ENCODE measurements around the gene NOS1AP.
A peak's percentile ranks its signal among the peaks of the same experiment; 100 is the strongest.
"Not testable (repeated sequence)": the region's sequence is repeated elsewhere in the genome, so short reads cannot be mapped to it uniquely, and the experiment has no call there.

Gene NOS1AP

DNA sequence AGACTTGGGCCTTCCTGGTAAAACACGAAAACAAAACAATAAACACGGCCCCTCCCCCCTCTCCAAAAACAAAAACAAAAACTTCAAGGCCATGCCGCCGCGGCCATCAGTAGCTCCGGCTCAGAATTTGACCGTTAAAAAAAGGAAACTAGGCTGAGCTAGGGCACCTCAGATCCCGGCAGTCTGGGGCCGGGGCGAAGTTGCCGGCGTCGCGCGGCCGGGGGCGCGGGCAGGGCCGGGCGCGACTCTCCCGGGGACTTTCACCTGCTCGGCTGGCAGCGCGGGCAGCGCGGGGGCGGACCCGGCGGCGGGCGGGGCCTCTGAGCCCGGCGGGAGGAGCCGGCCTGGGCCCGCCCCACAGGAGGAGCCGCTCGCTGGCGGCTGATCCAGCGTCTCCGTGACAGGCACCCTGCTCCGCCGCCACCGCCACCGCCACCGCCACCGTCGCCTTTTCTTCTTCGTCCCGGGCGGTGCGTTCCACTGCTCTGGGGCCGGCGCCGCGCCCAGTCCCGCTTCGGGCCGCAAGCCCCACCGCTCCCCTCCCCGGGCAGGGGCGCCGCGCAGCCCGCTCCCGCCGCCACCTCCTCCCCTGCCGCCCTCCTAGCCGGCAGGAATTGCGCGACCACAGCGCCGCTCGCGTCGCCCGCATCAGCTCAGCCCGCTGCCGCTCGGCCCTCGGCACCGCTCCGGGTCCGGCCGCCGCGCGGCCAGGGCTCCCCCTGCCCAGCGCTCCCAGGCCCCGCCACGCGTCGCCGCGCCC is at the start of gene NOS1AP:
TSS of gene NOS1AP (plus strand) at position 358 of the 760 bp plus-strand sequence. CDS start 487 bp downstream, outside the sequence.
- peak; percentile 24 to 79 for DNase-seq

DNA sequence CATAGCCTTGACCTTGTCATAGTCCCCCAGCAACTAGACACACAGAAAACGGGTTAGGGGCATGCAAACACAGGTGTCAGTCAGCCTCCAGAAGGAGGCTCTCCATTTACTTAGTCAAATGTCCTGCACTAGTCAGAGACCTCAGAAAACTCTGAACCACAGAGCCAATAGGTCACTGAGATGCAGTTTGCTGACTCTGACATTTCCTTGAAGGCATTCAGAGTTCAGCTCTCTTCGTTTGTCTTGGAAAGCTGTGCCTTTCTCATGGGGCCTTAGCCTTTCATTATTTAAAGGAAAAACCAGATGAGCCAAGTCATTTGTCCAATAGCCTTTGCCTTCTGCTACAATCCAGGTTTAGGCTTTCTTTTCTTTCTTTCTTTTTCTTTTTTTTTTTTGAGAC is 49.3 kb upstream of the NOS1AP start:
- DNase-seq: no peak

DNA sequence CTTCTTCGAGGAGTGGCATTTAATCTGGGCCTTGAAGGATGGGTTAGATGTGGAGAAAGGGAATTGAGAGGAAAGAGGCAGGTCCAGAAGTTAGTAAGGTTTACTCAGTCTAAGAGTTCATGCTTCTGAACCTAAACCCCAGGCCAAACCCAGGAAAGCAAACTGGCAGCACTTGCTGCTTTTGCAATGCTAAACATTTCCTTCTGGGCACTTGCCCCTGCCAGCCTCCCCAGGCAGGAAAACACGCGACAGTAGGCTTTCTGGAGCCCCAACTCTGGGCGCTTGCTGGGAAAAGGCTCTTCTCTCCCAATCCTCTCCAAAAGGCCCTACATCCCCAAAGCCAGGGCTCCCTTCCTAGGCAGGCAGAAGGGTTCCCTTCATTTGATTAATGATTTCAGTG is 48.4 kb upstream of the NOS1AP start:
- DNase-seq: no peak

DNA sequence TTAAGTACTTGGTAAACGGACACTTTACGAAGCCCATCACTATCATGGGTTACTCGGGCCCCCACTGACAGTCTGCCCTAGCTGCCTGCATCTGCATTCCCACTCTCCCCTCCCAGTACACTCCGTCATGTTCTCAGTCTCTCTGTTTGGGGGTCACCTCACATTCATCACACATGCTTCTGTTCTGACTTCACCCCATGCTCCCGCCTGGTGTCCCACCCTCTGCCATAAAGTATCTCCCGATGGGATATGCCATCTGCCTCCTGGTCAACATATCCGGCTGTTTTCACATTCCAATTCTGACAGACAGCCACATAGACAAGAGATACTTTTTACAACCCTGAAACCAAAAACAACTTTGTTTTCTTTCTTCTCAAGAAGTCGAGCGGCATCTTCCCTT is 46.9 kb upstream of the NOS1AP start:
- DNase-seq: no peak

DNA sequence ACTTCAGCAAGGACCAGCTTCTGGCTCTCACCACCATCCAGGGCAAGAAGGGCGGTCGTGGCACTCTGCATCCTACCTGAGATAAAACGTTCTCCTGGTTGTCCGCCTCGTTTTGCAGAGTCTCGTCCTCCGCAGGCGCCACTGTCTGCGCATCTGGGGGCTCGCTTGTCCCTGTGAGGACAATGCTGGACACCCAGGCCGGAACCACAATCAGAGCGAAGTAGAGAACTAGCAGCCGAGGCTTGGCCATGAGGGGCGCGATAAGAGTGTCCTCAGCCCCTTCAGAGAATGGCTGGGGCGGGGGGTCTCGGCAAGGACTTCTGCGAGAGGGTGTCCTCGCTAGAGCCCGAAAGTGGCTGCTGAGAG is 46.3 kb upstream of the NOS1AP start:
- DNase-seq: no peak

DNA sequence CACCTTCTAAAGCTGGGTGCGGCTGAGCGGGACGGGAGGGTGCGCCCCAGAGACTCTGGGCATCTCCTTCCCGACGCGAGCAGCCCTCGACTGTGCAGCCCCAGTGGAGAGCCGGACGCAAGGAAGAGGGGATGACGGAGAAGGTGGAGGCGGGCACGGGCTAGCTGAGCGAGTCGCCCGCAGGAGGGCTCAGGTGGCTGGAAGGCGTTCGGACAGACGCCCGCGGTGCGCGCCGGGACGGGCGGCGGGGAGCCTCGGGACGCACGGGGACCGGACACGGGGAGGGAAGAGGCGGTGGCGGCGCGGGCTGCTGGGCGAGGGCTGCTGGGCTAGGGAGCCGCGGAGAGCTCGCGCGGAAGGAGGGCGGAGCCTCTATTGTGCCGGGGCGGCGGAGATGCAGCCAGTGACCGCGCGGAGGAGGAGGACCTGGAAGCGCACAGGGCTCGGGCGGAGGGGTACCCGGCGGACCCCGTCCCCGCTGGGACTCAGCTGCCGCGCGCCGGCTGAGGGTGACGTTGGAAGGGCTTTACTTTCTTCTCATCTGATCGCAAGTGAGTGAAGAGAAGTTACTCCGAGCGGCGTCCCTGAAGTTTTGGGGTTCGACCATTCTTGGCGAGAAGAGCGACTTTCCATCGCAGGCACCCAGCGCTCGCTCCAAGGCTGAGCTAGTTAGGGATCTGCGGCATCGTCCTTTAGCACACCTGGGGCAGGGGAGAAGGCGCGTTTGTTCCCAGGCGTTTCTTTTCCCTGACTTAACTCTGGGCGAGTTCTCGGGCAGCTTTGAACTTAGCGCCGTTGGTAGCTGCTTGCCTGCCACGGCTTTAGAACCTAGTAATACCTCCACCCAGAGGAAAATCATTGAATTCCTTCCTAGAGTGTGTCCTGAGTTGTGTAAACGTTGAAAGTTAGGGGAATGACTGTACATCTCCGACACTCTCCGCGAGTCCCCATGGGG is 45.7 kb upstream of the NOS1AP start, which contains the start of gene OLFML2B:
TSS of gene OLFML2B (minus strand) at position 323 of the 955 bp plus-strand sequence. CDS start 439 bp downstream, outside the sequence.
- DNase-seq: peak; percentile 4 to 21

DNA sequence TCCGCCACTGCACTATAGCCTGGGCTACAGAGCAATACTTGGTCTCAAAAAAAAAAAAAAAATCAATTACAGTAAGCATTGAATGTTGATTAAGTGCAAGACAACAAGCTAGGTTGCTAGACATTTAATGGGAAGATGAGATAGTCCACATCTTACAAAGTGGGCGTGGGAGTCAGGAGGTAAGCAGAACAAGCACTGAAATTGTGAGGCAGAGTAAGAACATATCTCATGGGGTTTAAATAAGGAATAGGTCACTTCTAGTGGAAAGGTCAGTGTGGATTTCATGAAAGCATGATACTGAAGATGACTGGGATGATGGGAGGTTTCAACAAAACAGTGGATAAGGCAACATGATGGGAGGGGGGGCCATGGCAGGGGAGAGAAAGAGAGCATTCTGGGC is 44.0 kb upstream of the NOS1AP start:
- DNase-seq: no peak

DNA sequence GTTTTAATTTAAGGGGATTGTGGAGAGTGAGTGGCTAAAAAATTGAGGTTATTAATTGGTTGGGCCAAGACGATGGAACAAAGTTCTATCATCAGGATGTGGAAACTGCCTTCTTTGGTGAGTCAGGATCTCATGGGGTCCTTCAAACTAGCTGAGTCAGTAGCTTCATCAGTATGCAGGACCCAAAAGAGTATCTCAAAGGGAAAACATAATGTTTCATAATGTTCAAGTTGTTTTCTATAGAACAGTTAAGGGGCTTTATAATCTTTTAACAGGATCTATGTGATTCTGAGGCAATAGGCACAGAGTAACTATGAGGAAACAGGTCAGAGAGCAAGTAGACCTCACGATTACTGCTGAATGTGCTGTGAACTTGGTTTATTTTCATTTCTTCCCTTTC is 42.6 kb upstream of the NOS1AP start:
- no peak for DNase-seq

DNA sequence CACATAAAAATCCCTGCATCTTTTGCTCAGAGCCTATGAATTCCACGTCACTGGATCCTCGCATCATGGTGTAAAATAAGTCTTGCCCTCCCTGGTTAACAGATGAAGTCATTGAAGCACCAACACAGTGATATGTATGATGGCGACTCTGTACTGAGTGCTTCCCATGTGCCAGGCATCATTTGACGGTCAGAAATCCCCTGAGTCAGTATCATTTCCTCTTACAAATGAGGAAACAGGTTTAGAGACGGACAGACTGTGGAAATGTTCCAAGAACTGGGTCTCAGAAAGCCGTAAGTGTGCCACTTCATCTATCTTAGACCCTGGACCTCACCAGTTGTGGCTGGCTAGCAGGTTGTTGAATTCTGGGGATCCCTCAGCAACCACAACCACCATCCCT is 40.8 kb upstream of the NOS1AP start:
- no peak for DNase-seq

DNA sequence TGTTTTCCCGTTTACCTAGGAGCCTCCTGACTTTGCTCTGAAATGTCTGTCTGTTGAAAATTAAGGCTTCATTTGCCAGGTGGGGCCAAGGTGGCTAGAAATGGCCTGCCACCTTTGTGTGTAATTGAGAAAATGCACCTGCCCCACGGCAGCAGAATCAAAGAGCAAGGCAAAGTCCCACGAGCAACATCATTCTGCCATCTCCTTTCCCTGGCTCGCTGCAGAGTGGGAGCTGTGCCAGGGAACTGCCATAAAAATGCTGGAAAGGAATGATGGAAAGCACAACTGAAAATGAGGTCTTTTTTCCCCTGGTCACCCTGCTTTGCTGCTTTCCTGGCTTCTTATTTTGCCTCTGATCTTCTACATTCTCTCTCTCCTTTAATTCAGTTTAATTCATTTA is 40.3 kb upstream of the NOS1AP start:
- peak; percentile 56 to 61 for DNase-seq

DNA sequence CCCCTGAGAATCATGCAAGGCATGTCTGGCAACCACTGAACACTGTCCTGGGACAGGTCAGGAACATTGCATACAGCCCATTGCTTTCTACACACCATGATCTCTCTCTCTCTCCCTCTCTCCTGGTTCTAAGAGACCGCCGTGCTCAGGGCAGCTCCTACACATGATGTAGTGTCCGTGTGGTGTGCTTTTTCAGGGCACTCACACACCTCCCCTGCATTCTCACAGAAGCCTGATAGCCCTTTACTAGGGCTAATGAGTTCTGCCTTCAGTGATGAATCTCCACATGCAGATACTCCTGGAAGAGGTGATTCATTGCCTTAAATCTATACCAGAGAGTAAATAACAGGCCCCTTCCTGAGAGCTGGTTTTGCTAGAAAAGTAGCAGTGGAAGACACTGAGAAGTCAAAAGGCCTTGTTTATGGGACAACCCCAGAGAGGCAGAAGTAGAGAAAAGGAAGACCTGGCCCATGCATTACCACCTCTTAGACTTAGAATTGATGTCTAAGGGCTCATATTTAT is 38.7 kb upstream of the NOS1AP start:
- no peak for DNase-seq

DNA sequence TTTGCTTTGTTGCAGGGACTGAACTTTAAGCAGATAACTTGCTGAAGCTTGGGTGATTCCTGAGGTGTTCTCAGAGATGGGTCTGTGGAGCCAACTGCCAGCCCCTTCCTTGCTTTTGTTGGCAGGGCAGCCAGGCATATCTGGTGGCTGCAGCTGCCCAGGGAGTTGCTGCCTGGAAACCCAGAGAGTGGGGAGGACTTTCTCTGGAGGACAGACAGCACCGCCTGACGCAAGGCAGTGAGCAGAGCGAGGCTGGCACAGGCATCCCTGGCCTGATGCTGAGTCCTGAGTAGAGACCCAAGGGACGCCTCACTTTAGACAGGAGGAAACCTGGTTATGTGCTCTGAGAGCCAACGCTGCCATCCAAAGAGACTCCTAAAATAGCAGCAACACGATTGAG is 36.1 kb upstream of the NOS1AP start:
- peak; percentile 33 to 75 for DNase-seq

DNA sequence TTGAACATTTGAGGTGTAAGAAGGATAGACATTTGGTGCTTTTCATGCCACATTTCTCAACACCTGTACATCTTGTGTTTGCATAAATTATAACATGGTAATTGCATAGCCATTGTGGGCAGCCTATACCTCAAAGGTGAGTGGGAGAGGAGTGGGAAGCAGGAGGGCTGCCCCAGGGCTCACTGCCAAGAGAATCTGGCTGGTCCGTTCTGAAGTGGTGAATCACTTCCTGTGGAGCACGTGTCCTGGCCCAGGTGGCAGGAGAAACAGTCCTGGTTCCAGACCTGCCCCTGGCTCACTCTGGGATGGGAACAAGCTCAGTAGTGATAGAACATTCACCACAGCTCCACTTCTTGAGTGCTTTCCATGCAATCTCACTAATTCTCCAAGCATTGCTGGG is 34.2 kb upstream of the NOS1AP start:
- DNase-seq: peak in 1 of 2 experiments; percentile 23

DNA sequence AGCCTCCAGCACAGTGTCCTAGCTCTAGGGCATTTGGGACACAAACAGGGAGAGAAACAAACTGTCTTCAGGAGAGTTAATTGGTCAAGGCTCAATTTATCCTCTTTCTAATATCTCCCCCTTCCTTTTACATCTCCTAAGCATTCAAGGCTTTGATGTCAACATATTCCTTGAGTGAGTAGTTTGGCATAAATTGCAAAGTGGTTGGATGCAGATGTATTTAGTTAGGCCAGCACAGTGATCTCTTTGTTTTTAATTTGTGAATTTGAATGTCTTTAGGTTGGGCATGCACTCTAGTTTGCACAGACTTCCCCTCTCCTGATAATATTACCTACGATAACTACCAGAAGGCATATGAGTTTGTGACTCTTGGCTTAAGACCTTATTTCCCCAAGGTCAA is 33.3 kb upstream of the NOS1AP start:
- DNase-seq: no peak

DNA sequence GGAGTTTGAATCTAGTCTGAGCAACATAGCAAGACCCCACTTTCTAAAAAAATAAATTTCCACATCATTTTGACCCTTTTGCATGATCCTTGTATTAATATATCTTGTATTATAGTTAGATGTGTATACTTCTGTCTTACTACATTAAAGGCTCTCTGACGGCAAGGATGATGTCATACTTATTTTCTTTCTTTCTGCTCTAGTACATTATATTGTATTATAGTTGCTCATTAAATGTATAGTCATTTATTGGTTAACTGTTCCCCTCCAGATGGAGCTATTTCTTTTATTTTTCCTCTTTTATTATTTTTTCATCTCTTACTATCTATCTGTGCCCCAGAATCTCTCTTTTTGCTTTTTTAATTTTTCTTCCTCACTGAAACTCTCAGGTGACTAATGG is 30.9 kb upstream of the NOS1AP start:
- DNase-seq: no peak

DNA sequence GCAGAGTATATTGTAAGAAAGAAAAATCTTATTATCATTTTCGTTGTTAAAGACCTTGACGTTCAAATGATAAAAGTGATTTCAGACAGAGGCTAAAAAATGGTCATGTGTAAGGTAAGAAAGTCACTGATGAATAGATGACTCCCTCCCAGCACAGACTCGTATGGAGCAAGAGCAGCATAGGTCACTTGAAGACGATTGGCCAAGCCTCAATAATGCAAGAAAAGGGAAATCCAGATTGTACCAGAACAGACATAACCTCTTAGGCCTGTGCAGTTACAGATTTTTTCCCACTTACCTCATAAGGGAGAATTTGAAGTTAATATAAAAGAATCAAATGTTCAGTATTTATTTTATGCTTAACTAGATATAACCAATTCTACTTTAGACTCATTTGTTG is 29.5 kb upstream of the NOS1AP start:
- no peak for DNase-seq

DNA sequence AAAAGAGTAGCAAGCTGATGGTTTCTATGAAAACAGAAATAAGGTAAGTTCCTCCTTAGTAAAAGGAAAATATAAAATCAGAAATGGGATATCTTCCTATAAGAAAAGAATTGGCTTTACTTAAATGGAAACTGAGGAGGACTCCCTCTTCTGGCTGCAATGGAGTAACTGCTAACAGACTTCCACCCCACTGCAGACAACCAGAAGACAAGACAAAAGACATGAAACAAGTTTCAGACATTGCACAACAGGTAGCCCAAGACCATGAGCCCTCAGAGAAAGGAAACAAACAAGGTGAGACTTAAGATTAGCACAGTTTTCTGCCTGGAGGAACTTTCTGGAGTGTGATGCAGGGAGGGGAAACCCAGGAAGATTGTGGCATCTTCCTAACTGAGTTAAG is 28.8 kb upstream of the NOS1AP start:
- no peak for DNase-seq

DNA sequence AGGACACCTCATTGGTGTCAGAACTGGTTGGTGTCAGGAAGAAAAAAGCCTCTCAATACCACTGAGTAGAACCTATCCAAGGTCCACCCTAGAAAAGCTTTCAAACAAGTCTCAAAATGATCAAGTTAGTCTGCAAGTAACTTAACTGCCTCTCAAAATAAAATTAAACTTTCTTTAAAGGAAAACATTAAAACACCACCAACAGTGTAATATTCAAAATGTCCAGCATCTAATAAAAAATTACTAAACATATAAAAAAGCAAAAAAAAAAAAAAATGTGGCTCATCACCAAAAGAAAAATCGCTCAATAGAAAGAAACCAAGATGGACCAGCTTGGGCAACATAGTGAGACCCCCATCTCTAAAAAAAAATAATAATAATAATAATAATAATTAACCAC is 27.1 kb upstream of the NOS1AP start:
- DNase-seq: no peak

DNA sequence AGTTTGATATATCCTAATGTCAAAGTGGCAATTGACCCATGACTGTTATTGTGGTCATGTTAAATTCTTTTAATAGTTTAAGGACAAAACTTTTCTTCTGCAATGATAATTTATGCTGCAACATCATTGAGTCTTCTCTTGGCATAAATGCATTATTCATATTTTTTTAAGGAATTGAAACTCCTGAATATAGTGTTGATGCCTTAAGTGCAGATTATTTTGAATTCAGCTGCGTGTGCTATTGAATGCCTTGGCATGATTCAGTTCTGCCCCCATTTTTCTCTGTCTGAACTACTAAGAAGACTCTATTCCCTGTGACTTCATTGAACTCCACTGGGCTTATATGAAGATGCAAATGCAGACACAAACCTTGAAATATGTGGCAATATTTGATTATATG is 22.6 kb upstream of the NOS1AP start:
- no peak for DNase-seq

DNA sequence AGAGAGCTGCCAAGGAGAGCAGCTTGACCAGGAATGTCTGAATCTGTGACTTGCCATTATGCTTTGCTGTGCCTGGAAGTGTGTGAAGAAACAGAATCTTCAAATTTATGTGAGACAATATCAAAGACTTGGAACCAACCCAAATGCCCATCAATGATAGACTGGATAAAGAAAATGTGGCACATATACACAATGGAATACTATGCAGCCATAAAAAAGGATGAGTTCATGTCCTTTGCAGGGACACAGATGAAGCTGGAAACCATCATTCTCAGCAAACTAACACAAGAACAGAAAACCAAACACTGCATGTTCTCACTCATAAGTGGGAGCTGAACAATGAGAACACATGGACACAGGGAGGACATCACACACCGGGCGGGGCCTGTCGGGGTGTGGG is 15.5 kb upstream of the NOS1AP start:
- not testable (repeated sequence) for DNase-seq

DNA sequence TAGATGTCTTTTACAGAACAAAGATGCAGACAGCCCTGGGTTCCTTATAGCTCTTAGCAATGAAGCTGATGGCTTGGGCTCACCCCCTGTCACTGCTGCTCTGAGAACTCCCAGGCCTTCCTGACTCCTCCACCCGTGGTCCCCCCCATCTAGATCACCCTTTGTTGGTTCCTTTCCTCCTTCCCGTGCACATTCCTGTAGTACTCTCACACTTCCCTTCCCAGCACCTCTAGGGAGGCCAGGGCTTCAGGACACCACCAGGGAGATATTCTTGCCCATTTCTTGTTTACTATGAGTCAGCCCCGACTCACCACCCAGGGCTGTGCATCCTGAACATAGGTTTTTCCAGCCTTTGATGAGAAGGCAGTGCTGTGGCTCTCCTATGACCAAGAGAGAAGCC is 14.4 kb upstream of the NOS1AP start:
- no peak for DNase-seq

DNA sequence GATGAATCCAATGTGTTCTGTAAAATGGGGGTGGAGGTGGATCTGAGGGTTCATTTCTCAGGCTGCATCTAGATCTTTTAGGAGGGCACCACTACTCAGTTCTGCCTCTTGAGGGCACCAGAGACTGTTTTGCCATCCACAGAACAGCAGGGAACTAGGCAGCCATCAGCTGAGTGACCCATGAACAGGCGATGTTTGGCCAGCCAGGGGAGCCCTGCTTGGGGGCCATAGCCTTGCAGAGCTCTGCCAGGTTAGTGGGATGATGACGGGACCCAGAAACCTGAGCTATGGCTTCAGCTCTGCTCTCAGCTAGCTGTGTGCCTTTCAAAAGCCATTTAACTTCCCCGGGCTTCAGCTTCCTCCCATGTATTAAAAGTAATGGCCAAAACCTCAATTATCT is 13.4 kb upstream of the NOS1AP start:
- peak; percentile 39 to 72 for DNase-seq

DNA sequence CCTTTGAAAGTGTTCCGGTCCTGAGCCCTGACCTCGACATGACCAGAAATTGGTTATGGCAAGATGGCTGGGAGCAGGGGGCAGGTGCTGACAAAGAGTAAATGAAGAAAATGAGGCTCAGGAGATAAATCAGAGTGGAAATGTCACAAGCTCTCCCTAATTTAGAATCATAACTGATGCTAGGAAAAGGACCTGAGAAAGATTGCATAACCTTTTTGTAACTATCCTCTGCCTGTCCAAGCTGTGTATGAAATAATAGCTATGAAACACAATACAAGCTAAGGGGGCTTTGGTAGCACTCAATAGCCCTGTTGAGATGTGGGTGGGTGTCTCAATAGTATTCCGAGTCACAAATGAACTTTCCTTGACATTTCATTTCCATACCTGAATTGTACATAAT is 12.9 kb upstream of the NOS1AP start:
- no peak for DNase-seq

DNA sequence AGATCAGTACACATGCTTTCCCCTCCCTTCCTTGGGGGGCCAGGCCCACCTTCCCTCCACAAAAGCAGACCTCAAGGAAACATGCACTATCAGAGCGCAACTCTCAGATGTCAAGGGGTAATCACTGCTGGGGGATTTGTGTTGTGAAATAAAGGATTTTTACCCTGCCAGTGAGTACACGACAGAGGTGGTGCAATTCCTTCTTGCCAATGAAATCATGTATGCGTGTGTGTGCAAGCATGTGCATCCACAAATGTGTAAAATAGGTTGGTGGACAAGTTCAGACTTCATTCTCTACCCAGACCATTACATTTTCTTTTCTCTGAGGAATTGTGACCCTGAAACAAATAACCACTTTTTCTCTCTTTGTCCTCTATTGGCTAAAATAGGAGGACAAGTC is 9.8 kb upstream of the NOS1AP start:
- DNase-seq: no peak
